ENCODE data around the gene SASH1.

DNA sequence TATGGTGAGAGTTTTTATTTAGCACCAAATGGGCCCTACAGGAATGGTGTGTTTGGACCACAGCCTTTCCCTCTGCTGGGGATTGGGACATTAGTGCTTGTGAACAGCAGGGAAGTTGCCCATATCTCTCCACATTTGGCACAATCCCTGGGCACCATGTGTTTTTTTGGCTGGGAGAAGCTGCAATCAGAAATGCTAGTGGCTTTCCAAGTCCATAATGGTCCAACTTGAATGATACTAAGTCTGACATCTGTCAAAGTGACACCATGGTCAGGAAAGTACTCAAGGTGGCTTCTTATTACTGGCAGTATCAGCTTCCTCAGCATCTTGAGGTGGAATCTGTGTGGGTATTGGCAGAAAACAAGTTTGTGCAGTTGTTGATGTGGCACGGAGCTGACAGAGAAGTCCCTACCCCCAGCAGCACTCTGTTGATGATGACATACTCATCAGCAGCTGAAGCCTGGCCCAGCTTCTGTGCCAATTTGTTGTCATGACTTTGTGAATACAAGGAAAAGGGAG is 53.0 kb downstream of the SASH1 start:
- TF ChIP-seq, protein P1, sequence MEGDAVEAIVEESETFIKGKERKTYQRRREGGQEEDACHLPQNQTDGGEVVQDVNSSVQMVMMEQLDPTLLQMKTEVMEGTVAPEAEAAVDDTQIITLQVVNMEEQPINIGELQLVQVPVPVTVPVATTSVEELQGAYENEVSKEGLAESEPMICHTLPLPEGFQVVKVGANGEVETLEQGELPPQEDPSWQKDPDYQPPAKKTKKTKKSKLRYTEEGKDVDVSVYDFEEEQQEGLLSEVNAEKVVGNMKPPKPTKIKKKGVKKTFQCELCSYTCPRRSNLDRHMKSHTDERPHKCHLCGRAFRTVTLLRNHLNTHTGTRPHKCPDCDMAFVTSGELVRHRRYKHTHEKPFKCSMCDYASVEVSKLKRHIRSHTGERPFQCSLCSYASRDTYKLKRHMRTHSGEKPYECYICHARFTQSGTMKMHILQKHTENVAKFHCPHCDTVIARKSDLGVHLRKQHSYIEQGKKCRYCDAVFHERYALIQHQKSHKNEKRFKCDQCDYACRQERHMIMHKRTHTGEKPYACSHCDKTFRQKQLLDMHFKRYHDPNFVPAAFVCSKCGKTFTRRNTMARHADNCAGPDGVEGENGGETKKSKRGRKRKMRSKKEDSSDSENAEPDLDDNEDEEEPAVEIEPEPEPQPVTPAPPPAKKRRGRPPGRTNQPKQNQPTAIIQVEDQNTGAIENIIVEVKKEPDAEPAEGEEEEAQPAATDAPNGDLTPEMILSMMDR (conservative IDR thresholded peaks at IDR 0.05; ENCODE audit: low read depth, low read length): no peak
- TF ChIP-seq EZH2 (IDR thresholded peaks at IDR 0.05; ENCODE audit: borderline replicate concordance, low read depth, low read length, poor library complexity, severe bottlenecking): no peak

Measured in A673 (cell line).